ENCODE data around the gene MYL3. TPM values are rescaled to one million over a fixed set of nuclear protein-coding genes. Genes with fewer than 3 reads are reported as not detected.

The MYL3 gene
- total and polyA plus RNA-seq, 4 donors, result 2.2 to 5.8 (median 2.3) TPM

DNA sequence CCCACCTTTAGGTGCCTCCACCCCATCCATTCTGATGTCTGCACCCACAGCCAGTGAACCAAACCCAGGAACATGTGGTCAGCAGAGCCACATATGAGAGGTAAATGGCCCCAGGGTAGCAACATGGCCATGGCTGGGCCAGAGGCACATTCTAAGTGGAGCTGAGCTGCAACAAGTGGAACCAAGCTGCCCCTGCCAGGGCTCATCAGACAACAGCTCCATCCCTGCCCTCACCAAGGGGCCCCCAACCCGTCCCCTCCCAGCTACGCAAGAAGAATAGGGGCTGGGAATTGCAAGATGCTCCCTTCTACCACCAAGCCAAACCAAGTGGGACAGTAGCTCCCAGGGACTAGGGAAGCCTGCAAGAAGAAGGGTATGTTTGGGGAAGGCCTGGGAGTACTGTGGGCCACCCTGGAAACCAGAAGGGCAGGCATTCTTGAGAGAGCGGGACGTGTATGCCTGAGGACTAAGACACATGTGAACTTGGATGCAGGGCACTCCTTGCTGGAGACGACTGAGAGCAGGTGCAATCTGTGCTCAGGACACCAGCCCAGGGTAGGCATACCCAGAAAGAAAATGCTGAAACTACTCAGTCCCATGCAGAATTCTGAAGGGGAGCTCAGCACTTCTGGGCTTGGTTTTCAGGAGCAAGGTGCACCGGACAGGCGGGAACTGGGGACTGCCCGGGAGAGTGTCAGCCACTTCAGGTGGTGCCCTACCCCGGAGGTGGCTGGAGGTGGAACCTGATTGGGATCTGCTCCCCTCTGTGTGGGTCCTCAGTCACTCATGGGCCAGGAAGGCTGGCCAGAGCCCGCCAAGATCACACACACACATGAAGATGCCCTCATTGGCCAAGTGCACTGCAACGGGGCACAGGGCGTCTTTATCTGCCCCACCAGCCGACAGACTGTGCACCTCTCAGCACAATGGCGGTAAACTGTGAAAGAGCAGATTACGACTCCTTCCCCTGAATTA is 9.5 kb downstream of the MYL3 start:
- peaks cover 3% of the 10 kb centered on the region for H3K27me3 ChIP-seq (ENCODE audit: control insufficient read depth, insufficient read depth, low read length)
- no peak for DNase-seq (ENCODE audit: low read depth in 4 of 6, low spot score in 6 of 6)
- H3K27ac ChIP-seq (ENCODE audit: low read depth, low read length), result no peak overlapping the region
- H3K9me3 ChIP-seq (ENCODE audit: control insufficient read depth, insufficient read depth, low read length), result no peaks in the 10 kb centered on the region
- no peaks in the 10 kb centered on the region for H3K36me3 ChIP-seq (ENCODE audit: control insufficient read depth, insufficient read depth, low read length)
- no peak overlapping the region for H3K4me3 ChIP-seq (ENCODE audit: low read depth, low read length)
- WGBS (ENCODE audit: insufficient coverage), result 73% methylated on average over 11 of the region's 15 CpGs
- H3K4me1 ChIP-seq (ENCODE audit: control insufficient read depth, insufficient read depth, low read length), result no peaks in the 10 kb centered on the region

DNA sequence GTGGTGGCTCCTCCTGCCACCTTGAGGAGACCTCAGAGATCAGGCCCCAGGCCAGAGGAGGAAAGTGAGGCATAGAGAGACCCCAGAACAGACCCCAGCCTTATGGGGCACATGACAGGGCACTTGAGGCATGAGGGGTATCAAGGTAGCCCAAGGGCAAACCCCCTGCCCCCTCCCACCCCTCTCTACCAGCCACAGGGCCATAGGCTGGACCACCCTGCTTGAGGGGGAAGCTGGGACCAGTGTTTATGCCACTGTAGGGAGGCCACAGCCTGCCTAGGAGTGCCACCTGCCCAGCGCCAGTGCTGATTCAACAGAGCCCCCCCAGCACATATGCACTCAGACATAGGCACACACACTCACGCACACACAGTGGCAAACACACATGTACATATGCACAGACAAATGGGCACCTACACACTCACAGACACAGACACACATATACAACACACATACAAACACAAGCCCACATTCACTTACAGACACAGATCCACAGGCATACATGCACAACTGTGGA is 10.3 kb downstream of the MYL3 start:
- H3K9me3 ChIP-seq (ENCODE audit: control insufficient read depth, insufficient read depth, low read length), result no peaks in the 10 kb centered on the region
- no peak overlapping the region for H3K27ac ChIP-seq (ENCODE audit: low read depth, low read length)
- no peak for DNase-seq (ENCODE audit: low read depth in 4 of 6, low spot score in 6 of 6)
- no peak overlapping the region for H3K4me3 ChIP-seq (ENCODE audit: low read depth, low read length)
- no peaks in the 10 kb centered on the region for H3K4me1 ChIP-seq (ENCODE audit: control insufficient read depth, insufficient read depth, low read length)
- no peaks in the 10 kb centered on the region for H3K27me3 ChIP-seq (ENCODE audit: control insufficient read depth, insufficient read depth, low read length)
- WGBS (ENCODE audit: insufficient coverage), result 100% methylated on average over 2 of the region's 2 CpGs
- H3K36me3 ChIP-seq (ENCODE audit: control insufficient read depth, insufficient read depth, low read length), result no peaks in the 10 kb centered on the region

DNA sequence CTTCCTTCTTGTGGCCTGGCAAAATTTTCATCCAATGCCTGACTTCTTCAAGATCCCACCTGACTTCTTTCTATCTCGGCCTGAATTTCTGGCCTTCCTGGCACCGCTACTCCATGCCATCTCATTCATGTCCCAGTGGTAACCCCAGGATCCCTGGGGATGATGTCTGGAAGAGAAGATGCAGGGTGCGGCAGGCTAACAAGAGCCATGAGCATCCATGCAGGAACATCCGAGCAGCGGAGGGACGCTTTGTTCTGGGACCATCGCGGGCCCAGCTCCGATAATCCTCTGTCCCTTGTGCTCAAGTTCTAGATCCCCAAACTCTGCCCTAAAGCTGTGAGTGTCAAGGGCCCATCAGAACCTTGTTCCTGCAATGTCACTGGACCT is 10.9 kb downstream of the MYL3 start:
- H3K36me3 ChIP-seq (ENCODE audit: control insufficient read depth, insufficient read depth, low read length), result no peaks in the 10 kb centered on the region
- H3K27ac ChIP-seq (ENCODE audit: low read depth, low read length), result no peak overlapping the region
- no peaks in the 10 kb centered on the region for H3K27me3 ChIP-seq (ENCODE audit: control insufficient read depth, insufficient read depth, low read length)
- no peak for DNase-seq (ENCODE audit: low read depth in 4 of 6, low spot score in 6 of 6)
- no peak overlapping the region for H3K4me3 ChIP-seq (ENCODE audit: low read depth, low read length)
- no peaks in the 10 kb centered on the region for H3K4me1 ChIP-seq (ENCODE audit: control insufficient read depth, insufficient read depth, low read length)
- WGBS (ENCODE audit: insufficient coverage), result 96% methylated on average over 8 of the region's 9 CpGs
- H3K9me3 ChIP-seq (ENCODE audit: control insufficient read depth, insufficient read depth, low read length), result no peaks in the 10 kb centered on the region

DNA sequence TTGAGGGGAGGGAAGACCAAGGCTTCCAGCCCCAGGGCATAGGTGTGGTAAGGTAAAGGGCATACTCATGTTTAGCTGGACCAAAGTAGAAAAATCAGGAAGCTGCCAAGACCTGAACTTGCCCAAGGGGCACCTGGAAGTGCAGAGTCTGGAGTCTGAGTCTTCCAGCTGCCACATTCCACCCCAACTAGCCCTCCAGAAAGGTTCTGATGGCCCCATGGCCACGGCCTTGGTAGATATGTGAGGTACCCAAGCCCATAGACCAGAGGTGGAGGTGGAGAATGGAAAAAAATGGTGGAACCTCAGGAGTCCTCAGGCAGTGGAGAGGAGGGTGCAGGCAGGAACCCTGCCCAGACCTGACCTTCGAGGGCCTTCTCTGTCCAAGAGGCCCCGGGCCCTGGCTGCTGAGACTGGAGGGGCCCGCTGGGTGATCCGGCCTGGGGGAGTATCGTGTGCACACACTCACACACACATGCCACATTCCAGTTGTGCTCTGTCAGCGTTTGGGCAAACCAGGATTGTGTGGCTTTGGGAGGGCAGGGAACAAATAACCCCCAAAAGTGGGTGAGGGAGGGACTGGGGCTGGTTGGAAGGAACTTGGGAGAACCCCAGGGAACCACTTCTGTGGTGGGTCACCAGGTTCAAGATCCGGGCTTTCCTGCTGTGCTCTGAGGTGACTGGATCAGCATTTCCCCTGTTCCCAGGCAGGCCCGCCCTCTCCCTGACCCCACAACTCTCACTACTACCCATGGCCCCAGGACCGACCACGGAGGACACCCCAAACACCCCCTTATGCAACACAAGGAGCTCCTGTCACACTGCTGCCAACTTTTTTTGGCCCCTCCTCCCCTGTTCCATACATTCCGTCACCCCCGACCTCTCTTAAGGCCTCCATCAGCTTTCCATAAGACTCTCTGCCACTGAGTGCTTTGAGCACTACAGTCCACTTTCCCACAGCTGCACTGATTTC is 11.6 kb downstream of the MYL3 start:
- 83% methylated on average over 8 of the region's 13 CpGs for whole genome bisulfite sequencing (ENCODE audit: insufficient coverage)
- peaks cover 2% of the 10 kb centered on the region for H3K4me1 ChIP-seq (ENCODE audit: control insufficient read depth, insufficient read depth, low read length)
- no peaks in the 10 kb centered on the region for H3K27me3 ChIP-seq (ENCODE audit: control insufficient read depth, insufficient read depth, low read length)
- H3K4me3 ChIP-seq (ENCODE audit: low read depth, low read length), result no peak overlapping the region
- no peak for DNase-seq (ENCODE audit: low read depth in 4 of 6, low spot score in 6 of 6)
- no peak overlapping the region for H3K27ac ChIP-seq (ENCODE audit: low read depth, low read length)
- no peaks in the 10 kb centered on the region for H3K36me3 ChIP-seq (ENCODE audit: control insufficient read depth, insufficient read depth, low read length)
- H3K9me3 ChIP-seq (ENCODE audit: control insufficient read depth, insufficient read depth, low read length), result no peaks in the 10 kb centered on the region

DNA sequence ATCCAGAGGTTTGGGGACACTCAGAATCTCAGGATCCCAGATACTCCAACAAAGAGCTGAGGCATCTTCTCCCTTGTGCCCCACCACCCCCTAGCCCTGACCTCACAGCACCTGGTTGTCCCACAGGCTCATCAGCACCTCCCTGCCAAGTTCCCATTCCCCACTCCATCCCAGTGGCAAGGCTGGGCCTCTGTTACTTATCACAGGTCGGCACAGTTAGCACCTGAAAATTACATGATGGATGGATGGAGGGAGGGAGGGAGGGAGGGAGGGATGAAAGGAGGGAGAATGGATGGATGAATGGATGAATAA is 12.8 kb downstream of the MYL3 start:
- no peaks in the 10 kb centered on the region for H3K36me3 ChIP-seq (ENCODE audit: control insufficient read depth, insufficient read depth, low read length)
- H3K27me3 ChIP-seq (ENCODE audit: control insufficient read depth, insufficient read depth, low read length), result no peaks in the 10 kb centered on the region
- H3K4me1 ChIP-seq (ENCODE audit: control insufficient read depth, insufficient read depth, low read length), result peaks cover 13% of the 10 kb centered on the region
- no CpG with 5 or more reads among the region's 1 CpG for WGBS (ENCODE audit: insufficient coverage)
- no peak overlapping the region for H3K27ac ChIP-seq (ENCODE audit: low read depth, low read length)
- no peaks in the 10 kb centered on the region for H3K9me3 ChIP-seq (ENCODE audit: control insufficient read depth, insufficient read depth, low read length)
- no peak overlapping the region for H3K4me3 ChIP-seq (ENCODE audit: low read depth, low read length)
- DNase-seq (ENCODE audit: low read depth in 4 of 6, low spot score in 6 of 6), result no peak

DNA sequence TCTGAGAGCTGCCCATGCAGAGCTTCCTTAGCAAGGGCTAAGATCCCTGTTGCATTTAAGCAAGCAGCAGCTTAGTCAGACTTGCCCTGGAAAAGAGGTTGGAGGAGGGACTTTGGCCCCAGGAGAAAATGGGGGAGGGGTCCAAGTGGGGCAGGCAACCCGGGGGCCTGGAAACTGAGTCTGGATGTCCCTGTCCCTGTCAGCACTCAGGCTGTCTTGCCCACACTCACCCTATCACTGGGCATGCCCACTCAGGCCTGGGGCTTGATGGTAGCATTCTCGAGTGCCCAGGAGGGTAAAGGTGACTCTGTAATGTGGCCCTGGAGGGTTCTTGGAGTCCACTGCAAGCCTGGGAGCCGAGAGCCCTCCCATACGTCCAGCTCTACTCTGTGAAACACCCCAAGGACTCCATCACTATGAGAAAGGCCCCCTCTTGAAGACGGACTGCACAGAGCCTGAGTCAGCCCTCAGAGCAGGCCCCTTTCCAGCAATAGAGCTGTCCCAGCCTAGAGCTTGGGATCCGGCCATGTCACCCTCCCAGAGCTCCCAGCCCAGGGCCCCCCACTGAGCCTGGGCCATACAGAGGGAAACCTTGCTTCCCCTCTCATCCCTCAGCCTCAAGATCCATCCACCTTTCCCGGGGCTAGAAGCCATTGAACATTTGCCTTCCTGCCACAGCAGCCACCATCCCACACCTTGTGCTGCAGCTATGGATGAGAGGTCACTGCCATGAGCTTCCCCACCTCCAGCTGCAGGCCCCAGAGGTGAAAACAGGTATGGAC is 13.4 kb downstream of the MYL3 start:
- DNase-seq (ENCODE audit: low read depth in 4 of 6, low spot score in 6 of 6), result no peak
- no peaks in the 10 kb centered on the region for H3K27me3 ChIP-seq (ENCODE audit: control insufficient read depth, insufficient read depth, low read length)
- no peak overlapping the region for H3K27ac ChIP-seq (ENCODE audit: low read depth, low read length)
- no peaks in the 10 kb centered on the region for H3K36me3 ChIP-seq (ENCODE audit: control insufficient read depth, insufficient read depth, low read length)
- H3K4me1 ChIP-seq (ENCODE audit: control insufficient read depth, insufficient read depth, low read length), result peaks cover 19% of the 10 kb centered on the region
- 81% methylated on average over 5 of the region's 7 CpGs for WGBS (ENCODE audit: insufficient coverage)
- H3K9me3 ChIP-seq (ENCODE audit: control insufficient read depth, insufficient read depth, low read length), result no peaks in the 10 kb centered on the region
- no peak overlapping the region for H3K4me3 ChIP-seq (ENCODE audit: low read depth, low read length)

DNA sequence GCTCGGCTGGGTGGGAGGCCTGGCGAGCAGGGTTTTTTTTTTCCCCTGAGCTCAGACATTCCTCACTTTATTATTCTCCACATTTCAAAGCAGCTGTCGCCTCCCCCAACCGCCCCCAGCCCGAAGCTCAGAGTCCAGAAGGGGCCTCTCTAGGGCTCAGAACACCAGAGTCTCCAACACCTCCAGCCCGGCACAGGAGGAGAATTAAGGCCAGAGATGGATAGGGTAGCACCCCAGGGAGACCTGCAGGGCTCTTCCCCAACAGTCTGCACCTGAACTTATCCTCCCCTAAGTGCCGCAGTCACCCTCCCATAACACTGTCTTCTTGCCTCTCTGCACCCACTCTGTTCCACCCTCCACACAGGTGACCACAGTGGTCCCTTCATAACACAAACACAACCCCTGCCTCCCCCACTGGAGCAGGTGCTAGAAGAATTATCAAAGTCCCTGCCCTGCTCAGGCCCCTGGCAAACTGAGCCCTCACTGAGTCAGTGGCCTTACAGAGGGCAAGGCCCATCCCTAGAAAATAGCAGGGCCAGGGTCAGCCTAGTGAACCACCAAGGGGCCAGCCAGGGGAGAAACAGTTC is 14.1 kb downstream of the MYL3 start:
- no peak for DNase-seq (ENCODE audit: low read depth in 4 of 6, low spot score in 6 of 6)
- Histone ChIP-seq H3K27me3 (ENCODE audit: control insufficient read depth, insufficient read depth, low read length) (no peaks in the 10 kb centered on the region), H3K36me3 (ENCODE audit: control insufficient read depth, insufficient read depth, low read length) (no peaks in the 10 kb centered on the region), H3K4me3 (ENCODE audit: low read depth, low read length) (no peak overlapping the region), H3K27ac (ENCODE audit: low read depth, low read length) (no peak overlapping the region), H3K9me3 (ENCODE audit: control insufficient read depth, insufficient read depth, low read length) (no peaks in the 10 kb centered on the region), H3K4me1 (ENCODE audit: control insufficient read depth, insufficient read depth, low read length) (peaks cover 21% of the 10 kb centered on the region)
- WGBS (ENCODE audit: insufficient coverage), result 79% methylated on average over 1 of the region's 7 CpGs

DNA sequence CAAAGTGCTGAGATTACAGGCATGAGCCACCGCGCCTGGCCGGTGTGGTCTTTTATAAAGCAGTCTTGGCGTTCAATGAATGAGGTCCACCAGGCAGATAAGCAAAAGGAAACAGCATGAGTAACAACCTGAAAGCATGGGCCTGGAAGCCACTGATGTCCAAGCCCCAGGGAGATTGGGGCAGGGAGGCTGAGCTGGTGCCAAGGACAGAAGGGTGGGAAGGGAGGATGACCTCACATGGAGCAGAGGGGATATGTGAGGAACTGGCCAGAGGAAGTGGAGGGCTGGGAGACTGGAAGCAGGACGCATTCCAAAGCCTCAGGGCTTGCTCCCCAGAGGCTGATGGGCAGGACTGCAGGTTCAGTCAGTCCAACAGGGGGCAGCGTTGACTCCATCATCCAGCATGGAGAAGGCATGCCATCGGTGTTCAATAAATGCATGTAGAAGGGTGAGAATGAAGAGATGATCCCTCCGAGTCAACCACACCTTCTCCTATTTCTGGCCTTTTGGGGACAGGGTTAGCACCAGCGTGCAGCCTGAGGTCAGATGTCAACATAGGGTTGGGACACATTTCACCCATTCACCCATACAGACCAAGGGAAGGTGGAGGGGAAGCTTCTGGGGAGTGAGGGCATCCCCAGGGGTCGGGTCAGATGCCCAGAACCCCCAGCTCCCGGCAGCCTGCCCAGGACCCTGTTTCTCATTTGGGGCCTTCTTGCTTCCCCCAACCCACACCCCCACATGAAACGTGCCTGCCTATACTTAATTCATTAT is 14.8 kb downstream of the MYL3 start:
- WGBS (ENCODE audit: insufficient coverage), result 69% methylated on average over 9 of the region's 12 CpGs
- H3K27me3 ChIP-seq (ENCODE audit: control insufficient read depth, insufficient read depth, low read length), result no peaks in the 10 kb centered on the region
- H3K4me1 ChIP-seq (ENCODE audit: control insufficient read depth, insufficient read depth, low read length), result peaks cover 21% of the 10 kb centered on the region
- no peak overlapping the region for H3K4me3 ChIP-seq (ENCODE audit: low read depth, low read length)
- H3K36me3 ChIP-seq (ENCODE audit: control insufficient read depth, insufficient read depth, low read length), result no peaks in the 10 kb centered on the region
- DNase-seq (ENCODE audit: low read depth in 4 of 6, low spot score in 6 of 6), result no peak
- no peak overlapping the region for H3K27ac ChIP-seq (ENCODE audit: low read depth, low read length)
- H3K9me3 ChIP-seq (ENCODE audit: control insufficient read depth, insufficient read depth, low read length), result no peaks in the 10 kb centered on the region
